ENCODE results near the gene SCAF8.

SCAF8 gene

GRCh38 chr6:154874773-154875592, 141.8 kb downstream of the SCAF8 start:
- intact Hi-C loops (cut with DNase I) = loop anchor here (10.0 kb wide), 1 partner anchor 370 kb away; no protein-coding TSS in a partner anchor
- DNase-seq = no peak

DNA sequence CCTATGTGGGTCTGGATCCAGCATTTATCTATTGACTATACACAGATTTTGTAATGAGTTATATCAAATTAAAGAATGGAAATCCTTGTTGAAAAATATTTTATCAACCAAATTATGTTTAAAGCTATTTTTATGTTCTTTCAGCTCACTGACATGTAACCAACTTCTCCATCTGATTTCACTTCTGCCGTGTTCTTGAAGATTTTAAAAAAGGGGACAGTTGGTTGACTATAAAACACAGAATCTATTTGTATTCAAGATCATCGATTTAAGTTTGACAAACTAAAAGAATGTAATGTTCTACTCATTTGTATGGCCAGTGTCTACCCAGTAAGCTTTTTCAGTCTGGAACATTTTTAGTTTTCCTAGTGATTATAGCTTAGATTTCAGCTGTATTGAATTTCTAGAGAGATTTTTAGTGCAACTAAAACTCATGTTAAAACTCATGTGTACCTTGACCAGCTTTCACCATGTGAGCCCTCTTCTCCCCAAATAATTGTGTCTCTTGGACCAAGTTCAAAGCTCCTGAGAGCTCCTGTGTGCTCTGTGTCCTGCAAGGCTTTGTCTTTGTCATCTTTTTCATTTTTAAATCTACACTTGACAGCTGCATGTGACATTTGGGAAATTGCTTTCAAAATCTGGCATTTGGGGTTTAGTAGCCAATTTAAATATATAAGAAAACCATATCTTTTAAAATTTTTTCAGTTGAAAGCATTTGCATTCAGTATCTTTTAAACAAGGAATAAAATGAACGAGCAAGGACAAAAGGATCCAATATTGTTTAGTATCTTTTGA, 143.5 kb downstream of the SCAF8 start:
- intact Hi-C loops (cut with DNase I) = loop anchor here (10.0 kb wide), 1 partner anchor 368 kb away; no protein-coding TSS in a partner anchor
- DNase-seq = no peak

- intact Hi-C loops (cut with DNase I) = loop anchor here (10.0 kb wide), 1 partner anchor 366 kb away; no protein-coding TSS in a partner anchor
- no peak for DNase-seq
Measured at GRCh38 chr6:154878871-154879491, 145.8 kb downstream of the SCAF8 start.

GRCh38 chr6:154882107-154882506, 148.9 kb downstream of the SCAF8 start:
- intact Hi-C loops (cut with DNase I) = no loop called here
- no peak for DNase-seq

Measured in posterior cingulate gyrus (tissue), 11 donors.